Measurements from ENCODE around the gene GPRC5A.

- TF ChIP-seq CTCF (IDR thresholded peaks at IDR 0.05; ENCODE audit: extremely low read depth in 1 of 2, insufficient read depth in 1 of 2, low read depth in 1 of 2, low read length in 2 of 2) = no peak
- peak; percentile 25 for TF ChIP-seq FOS (IDR thresholded peaks at IDR 0.05; ENCODE audit: borderline replicate concordance, insufficient read depth, low read length)
- TF ChIP-seq POLR2AphosphoS5 (IDR thresholded peaks at IDR 0.05; ENCODE audit: insufficient read depth, low read depth, low read length) = no peak
- TF ChIP-seq EZH2 (IDR thresholded peaks at IDR 0.05; ENCODE audit: borderline replicate concordance, low read depth, low read length, severe bottlenecking) = no peak
- no peak for TF ChIP-seq MAX (IDR thresholded peaks at IDR 0.05; ENCODE audit: insufficient read depth, insufficient read length)
- no peak for TF ChIP-seq POLR2A (IDR thresholded peaks at IDR 0.05; ENCODE audit: low read depth, low read length)
- no peak for TF ChIP-seq JUN (IDR thresholded peaks at IDR 0.05; ENCODE audit: borderline replicate concordance, insufficient read depth, insufficient read length, low read depth)
- TF ChIP-seq GATA2 (IDR thresholded peaks at IDR 0.05; ENCODE audit: insufficient read depth, insufficient read length, low read depth, low read length) = no peak
- no peak for TF ChIP-seq MYC (IDR thresholded peaks at IDR 0.05; ENCODE audit: low read depth, low read length)
Measured at GRCh38 chr12:12922191-12922616, 30.8 kb downstream of the GPRC5A start.
